T-helper 2 cell treated with Interferon-gamma antibody and Interleukin-4, amounts not matched to agents 100 ng/mL and 5 ng/mL, for 36 hours (primary cell): Measurements from ENCODE around the gene PITRM1. TPM values are rescaled to one million over a fixed set of nuclear protein-coding genes. Genes with fewer than 3 reads are reported as not detected.

Experiments
- intact Hi-C: fragments of 100-400 bp; cut with micrococcal nuclease; formaldehyde crosslinking; loops from one replicate; pipeline ENCODE4 v1.15.1; 2023
- total RNA-seq: library from RNA; stranded (reverse); gene quantifications from 2 replicates; pipeline ENCODE4 v1.2.3, GENCODE V29; 2022

PITRM1 gene
- total RNA-seq, 1 donor from 2014 or later: 53.2 TPM

GRCh38 chr10:3167611-3168330 is 4.8 kb downstream of the PITRM1 start:
- intact Hi-C loops: no loop called here

GRCh38 chr10:3166496-3167290 is 5.9 kb downstream of the PITRM1 start:
- intact Hi-C loops: no loop called here

GRCh38 chr10:3165196-3165595 is 7.4 kb downstream of the PITRM1 start:
- intact Hi-C loops: no loop called here

GRCh38 chr10:3163879-3164278 is 8.7 kb downstream of the PITRM1 start:
- intact Hi-C loops: no loop called here

- intact Hi-C loops: no loop called here
Observed at GRCh38 chr10:3162533-3162932, 10.0 kb downstream of the PITRM1 start.

- intact Hi-C loops: no loop called here
Observed at GRCh38 chr10:3159152-3159551, 13.4 kb downstream of the PITRM1 start.

- intact Hi-C loops: no loop called here
Observed at GRCh38 chr10:3154666-3155065, 17.9 kb downstream of the PITRM1 start.

- intact Hi-C loops: no loop called here
Observed at GRCh38 chr10:3152566-3152935, 20.0 kb downstream of the PITRM1 start.

- intact Hi-C loops: no loop called here
Observed at GRCh38 chr10:3151889-3152565, 20.6 kb downstream of the PITRM1 start.

GRCh38 chr10:3150961-3151360 is 21.6 kb downstream of the PITRM1 start:
- intact Hi-C loops: no loop called here

- intact Hi-C loops: no loop called here
Observed at GRCh38 chr10:3150366-3150765, 22.2 kb downstream of the PITRM1 start.

- intact Hi-C loops: no loop called here
Observed at GRCh38 chr10:3149918-3150317, 22.7 kb downstream of the PITRM1 start.

GRCh38 chr10:3148994-3149393 is 23.6 kb downstream of the PITRM1 start:
- intact Hi-C loops: no loop called here

- intact Hi-C loops: no loop called here
Observed at GRCh38 chr10:3148041-3148440, 24.5 kb downstream of the PITRM1 start.

GRCh38 chr10:3147117-3147820 is 25.3 kb downstream of the PITRM1 start:
- intact Hi-C loops: no loop called here

- intact Hi-C loops: no loop called here
Observed at GRCh38 chr10:3146289-3146688, 26.3 kb downstream of the PITRM1 start.

- intact Hi-C loops: no loop called here
Observed at GRCh38 chr10:3145366-3145765, 27.2 kb downstream of the PITRM1 start.

- intact Hi-C loops: no loop called here
Observed at GRCh38 chr10:3143791-3144434, 28.7 kb downstream of the PITRM1 start.

- intact Hi-C loops: no loop called here
Observed at GRCh38 chr10:3143366-3143765, 29.2 kb downstream of the PITRM1 start.

GRCh38 chr10:3142146-3142875 is 30.3 kb downstream of the PITRM1 start:
- intact Hi-C loops: no loop called here
